ENCODE measurements around the gene MAP4K2.

The MAP4K2 gene

DNA sequence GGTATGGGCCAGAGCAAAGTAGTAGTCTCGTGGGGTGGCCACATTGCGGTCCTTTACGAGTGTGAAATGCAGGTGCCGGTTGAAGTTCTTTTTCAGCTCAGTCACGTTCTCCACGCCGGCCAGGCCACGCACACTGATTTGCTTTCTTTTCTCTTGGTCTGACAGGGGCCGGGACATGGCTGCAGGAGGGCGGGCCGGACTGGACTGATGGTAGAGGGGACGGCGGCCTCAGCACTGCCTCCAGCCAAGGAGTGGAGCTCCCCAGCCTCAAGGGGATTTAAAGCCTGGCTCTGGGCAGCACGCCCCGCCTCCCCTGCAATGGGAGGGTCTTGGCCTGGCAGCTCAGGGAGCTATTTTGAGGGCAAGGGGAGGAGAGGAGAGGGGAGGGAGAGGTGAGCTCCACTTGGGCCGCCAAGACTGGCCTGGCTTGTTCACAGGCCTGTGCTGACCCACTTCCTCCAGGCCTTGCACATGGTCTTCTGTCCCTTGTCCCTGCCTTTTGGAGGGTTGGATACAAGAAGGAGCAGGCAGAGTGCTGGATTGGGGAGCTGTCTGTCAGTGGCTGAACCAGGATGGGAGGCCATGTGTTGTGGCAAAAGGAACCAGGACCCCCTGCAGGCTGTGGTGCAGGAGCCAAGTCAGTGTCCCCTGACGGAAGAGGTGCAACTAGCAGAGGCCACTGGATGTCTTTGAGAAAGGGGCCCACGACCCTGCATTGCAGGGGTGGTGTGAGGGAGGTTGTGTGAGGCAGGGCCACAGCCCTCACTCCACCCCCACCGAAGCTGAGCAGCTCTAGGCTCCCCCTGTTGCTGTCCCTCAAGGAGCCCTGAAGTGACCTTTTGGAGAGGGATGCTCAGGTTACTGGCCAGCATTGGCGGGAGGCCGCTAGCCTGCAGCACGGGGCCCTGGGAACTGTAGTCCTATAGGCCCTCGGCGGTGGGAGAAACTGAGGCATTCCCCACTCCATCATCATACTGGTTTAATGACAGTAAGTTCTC is 43.0 kb downstream of the MAP4K2 start, which contains the start of gene PYGM:
TSS of gene PYGM (minus strand) at position 253 of the 998 bp plus-strand sequence. CDS start at position 177, 76 bp downstream.
- TF ChIP-seq, protein P1, sequence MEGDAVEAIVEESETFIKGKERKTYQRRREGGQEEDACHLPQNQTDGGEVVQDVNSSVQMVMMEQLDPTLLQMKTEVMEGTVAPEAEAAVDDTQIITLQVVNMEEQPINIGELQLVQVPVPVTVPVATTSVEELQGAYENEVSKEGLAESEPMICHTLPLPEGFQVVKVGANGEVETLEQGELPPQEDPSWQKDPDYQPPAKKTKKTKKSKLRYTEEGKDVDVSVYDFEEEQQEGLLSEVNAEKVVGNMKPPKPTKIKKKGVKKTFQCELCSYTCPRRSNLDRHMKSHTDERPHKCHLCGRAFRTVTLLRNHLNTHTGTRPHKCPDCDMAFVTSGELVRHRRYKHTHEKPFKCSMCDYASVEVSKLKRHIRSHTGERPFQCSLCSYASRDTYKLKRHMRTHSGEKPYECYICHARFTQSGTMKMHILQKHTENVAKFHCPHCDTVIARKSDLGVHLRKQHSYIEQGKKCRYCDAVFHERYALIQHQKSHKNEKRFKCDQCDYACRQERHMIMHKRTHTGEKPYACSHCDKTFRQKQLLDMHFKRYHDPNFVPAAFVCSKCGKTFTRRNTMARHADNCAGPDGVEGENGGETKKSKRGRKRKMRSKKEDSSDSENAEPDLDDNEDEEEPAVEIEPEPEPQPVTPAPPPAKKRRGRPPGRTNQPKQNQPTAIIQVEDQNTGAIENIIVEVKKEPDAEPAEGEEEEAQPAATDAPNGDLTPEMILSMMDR (IDR thresholded peaks at IDR 0.05; ENCODE audit: low read depth, low read length, missing control alignments): no peak
- in situ Hi-C loops (cut with HindIII; ENCODE audit: low pct_ligation_motif_present, low sequenced_read_pairs): no loop called here
- peak; percentile 16 for DNase-seq
- H3K36me3 ChIP-seq (replicated peaks): peaks cover 33% of the 10 kb centered on the region
- H3K27me3 ChIP-seq (replicated peaks): no peaks in the 10 kb centered on the region
- no peak within 1 kb of the TSS for H3K27ac ChIP-seq
- H3K4me3 ChIP-seq (ENCODE audit: low read depth, low read length): no peak within 1 kb of the TSS

DNA sequence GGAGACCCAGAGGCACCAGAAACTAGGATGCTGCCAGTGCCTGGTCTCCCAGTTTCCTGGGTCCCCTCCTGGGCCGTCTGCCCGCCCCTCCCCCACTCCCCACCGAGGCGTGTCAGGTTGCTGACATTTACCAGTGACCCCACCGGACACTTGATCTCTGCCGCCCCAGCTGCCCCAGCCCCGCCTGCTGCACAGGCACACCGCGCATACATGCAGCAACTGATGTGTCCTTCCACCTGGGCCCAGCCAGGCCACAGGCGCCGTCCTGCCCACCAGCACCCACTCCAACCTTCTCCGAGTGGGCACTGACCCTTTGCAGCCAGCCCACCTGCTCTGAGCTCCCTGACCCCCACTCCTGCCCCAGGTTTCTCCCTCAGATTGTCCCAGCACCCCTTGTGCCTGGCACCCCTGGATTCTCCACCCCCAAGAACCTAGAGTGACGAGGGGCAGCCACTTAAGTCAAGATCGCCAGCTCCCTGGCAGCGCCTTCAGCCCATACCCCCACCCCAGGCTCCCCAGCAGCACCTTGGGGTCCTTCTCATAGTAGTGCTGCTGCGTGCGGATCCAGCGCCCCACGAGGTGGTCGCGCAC is 43.8 kb downstream of the MAP4K2 start:
- Histone ChIP-seq H3K27ac (no peak overlapping the region), H3K4me3 (ENCODE audit: low read depth, low read length) (no peak overlapping the region), H3K36me3 (replicated peaks) (peaks cover 25% of the 10 kb centered on the region), H3K27me3 (replicated peaks) (no peaks in the 10 kb centered on the region)
- TF ChIP-seq, protein P1 (IDR thresholded peaks at IDR 0.05; ENCODE audit: low read depth, low read length, missing control alignments): no peak
- in situ Hi-C loops (cut with HindIII; ENCODE audit: low pct_ligation_motif_present, low sequenced_read_pairs): no loop called here
- DNase-seq: no peak

DNA sequence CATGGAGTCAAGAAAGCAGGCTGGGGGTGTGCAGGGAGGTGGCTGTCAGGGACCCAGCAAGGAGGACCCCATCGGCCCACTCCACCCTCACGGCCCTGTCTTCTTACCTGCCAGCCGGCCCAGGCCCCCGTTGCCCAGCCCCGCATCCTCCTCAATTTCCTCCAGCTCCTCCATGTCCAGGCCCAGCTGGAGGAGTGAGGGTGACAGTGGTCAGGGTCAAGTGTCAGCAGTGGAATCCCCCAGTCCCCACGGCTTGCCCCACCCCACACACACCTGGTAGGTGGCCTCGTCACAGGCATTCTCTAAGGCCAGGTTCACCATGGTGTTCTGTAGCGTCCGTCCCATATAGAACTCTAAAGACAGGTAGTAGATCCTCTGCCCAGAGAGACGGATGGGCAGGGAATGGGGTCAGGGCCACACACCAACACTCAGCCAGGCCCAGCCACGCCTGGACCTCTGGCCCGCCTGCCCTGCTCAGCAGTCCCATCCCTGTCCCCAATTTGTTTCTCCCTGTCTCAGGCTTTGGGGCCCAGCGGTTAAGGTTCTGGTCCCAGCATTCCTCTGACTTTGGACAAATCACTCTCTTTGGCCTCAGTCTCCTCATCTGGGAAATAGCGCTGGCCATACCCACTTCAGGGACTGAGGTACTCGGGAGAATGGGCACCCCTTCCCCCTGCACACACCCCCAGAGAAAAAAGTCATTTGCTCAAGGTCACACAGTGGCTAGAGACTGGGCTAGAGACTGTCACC is 44.5 kb downstream of the MAP4K2 start:
- in situ Hi-C loops (cut with HindIII; ENCODE audit: low pct_ligation_motif_present, low sequenced_read_pairs): no loop called here
- no peak for DNase-seq
- Histone ChIP-seq H3K36me3 (replicated peaks) (peaks cover 18% of the 10 kb centered on the region), H3K27ac (no peak overlapping the region), H3K4me3 (ENCODE audit: low read depth, low read length) (no peak overlapping the region), H3K27me3 (replicated peaks) (no peaks in the 10 kb centered on the region)
- TF ChIP-seq, protein P1 (IDR thresholded peaks at IDR 0.05; ENCODE audit: low read depth, low read length, missing control alignments): no peak

DNA sequence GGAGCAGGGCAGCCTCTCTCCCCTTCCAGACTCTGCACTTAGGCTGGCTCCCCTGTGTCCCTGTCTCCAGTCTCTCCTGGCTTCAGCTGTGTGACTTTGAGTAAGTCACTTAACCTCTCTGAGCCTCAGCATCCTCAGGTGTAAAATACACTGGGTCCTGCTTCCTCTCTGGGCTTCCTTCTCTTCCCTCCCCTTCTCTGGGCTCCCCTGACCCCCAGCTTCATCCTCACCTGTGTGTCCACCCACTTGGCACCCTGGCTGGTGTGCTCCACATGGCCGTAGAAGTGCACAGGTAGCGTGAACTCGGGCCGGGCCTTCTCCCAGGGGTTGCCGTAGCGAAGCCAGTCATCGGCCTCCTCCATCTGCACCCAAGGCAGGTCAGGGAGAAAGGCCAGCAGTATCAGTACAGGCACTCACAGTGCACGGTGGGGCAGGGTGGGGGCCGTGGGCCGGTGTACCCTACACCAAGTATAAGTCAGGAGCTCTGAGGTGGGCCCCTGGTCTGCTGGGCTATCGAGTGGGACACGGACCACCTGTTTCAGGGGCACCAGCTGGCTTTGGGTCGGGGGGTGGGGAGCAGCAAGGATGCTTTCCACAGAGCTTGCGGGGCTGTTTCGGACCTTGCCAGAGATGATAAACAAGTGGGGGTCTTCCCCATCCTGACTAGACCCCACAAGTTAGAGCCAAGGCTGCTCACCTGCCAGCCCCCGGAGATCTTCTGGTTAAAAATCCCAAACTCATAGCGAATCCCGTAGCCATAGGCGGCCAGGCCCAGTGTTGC is 45.3 kb downstream of the MAP4K2 start:
- no peak for DNase-seq
- Histone ChIP-seq H3K27ac (no peak overlapping the region), H3K36me3 (replicated peaks) (peaks cover 12% of the 10 kb centered on the region), H3K27me3 (replicated peaks) (no peaks in the 10 kb centered on the region), H3K4me3 (ENCODE audit: low read depth, low read length) (no peak overlapping the region)
- in situ Hi-C loops (cut with HindIII; ENCODE audit: low pct_ligation_motif_present, low sequenced_read_pairs): no loop called here
- TF ChIP-seq, protein P1 (IDR thresholded peaks at IDR 0.05; ENCODE audit: low read depth, low read length, missing control alignments): no peak

DNA sequence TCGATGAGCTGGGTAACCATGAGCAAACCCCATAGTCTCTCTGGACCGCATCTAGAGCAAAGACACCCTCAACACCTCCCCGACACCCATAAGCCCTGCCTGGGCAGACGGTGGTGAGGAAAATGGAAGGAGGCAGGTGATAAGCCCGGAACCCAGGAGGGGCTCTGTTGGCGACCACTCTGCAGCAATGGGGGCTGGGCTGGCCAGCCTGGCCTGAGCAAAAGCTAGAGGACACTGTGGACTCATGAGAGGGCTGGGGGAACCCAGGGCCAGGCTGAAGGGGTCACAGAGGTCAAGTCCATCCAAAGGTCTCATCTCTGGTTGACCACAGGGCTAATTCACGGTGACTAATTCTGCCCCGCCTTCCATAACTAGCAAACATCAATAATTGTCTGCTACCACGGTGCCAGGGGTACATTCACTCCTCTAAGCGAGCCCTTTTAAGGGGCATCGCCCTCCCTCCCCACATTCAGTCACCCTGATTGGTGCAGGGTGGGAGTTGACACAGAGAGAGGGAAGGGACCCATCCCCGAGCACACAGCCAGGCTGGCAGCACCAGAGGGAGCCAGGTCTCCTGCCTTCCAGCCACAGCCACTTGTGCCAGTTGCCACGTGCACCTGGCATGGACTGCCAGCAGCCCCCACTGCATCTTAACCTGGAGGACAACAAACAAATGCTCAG is 47.2 kb downstream of the MAP4K2 start:
- H3K27me3 ChIP-seq (replicated peaks): no peaks in the 10 kb centered on the region
- TF ChIP-seq, protein P1 (IDR thresholded peaks at IDR 0.05; ENCODE audit: low read depth, low read length, missing control alignments): no peak
- H3K4me3 ChIP-seq (ENCODE audit: low read depth, low read length): no peak overlapping the region
- no peak for DNase-seq
- H3K36me3 ChIP-seq (replicated peaks): no peaks in the 10 kb centered on the region
- no peak overlapping the region for H3K27ac ChIP-seq
- in situ Hi-C loops (cut with HindIII; ENCODE audit: low pct_ligation_motif_present, low sequenced_read_pairs): no loop called here
